ENCODE measurements around the gene FGF7. TPM values are rescaled to one million over a fixed set of nuclear protein-coding genes. Genes with fewer than 3 reads are reported as not detected.
A peak's percentile ranks its signal among the peaks of the same experiment; 100 is the strongest.
"Not testable (repeated sequence)": the region's sequence is repeated elsewhere in the genome, so short reads cannot be mapped to it uniquely, and the experiment has no call there.

Gene FGF7
- total RNA-seq, 2 donors from 2014 or later = not detected

GRCh38 chr15:49471248-49471647 lies 48.2 kb downstream of the FGF7 start:
- 75% methylated on average over 3 of the region's 4 CpGs; no CpG with 5 or more reads in 1 of the 2 experiments for WGBS, 2 experiments (ENCODE audit: insufficient coverage in 1 of 2, insufficient read length in 1 of 2)

DNA sequence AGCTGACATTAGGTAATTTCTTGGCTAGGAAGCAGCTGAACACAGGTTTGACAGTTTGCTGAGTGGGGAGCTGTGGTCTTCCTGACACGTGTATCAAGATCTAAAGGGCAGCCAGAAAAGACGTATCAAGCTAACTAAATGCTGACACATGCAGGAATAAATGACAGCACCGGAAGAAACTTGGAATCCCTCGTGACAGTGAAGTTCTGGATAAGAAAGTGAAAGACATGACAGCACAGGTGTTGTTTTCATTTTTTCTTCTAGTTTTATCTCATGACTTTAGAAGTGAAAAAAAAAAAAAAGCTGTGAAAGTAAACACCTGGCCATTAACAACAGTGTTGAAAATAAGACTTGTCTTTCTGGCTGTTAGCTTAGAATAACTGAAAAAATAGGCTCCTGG lies 48.7 kb downstream of the FGF7 start:
- Mint-ChIP-seq H3K4me3 (no peak overlapping the region), H3K9me3 (no peaks in the 10 kb centered on the region), H3K27me3 (ENCODE audit: insufficient read depth) (no peaks in the 10 kb centered on the region), H3K36me3 (ENCODE audit: low read depth) (no peaks in the 10 kb centered on the region), H3K4me1 (peaks cover 7% of the 10 kb centered on the region), H3K27ac (no peak overlapping the region)
- Histone ChIP-seq H3K36me3 (ENCODE audit: control insufficient read depth, insufficient read depth, low read length) (no peaks in the 10 kb centered on the region), H3K27me3 (ENCODE audit: control insufficient read depth, insufficient read depth, low read length, poor library complexity, severe bottlenecking) (no peaks in the 10 kb centered on the region), H3K9ac (ENCODE audit: extremely low read depth, low read length, poor library complexity, severe bottlenecking) (no peak overlapping the region), H3K4me3 (ENCODE audit: low read length) (no peak overlapping the region), H3K27ac (ENCODE audit: low read depth, low read length) (no peak overlapping the region), H3K4me1 (ENCODE audit: control insufficient read depth, insufficient read depth, low read length) (no peaks in the 10 kb centered on the region), H3K9me3 (ENCODE audit: control insufficient read depth, low read length) (no peaks in the 10 kb centered on the region)
- no peak for DNase-seq
- 72 to 85% methylated on average over 4 of the region's 4 CpGs for WGBS, 2 experiments (ENCODE audit: insufficient coverage in 1 of 2, insufficient read length in 1 of 2)
- TF ChIP-seq CTCF (conservative IDR thresholded peaks at IDR 0.05) = no peak

More at GRCh38 chr15:49471248-49471647, 48.2 kb downstream of the FGF7 start:
- not testable (repeated sequence) for H3K27me3 Mint-ChIP-seq (ENCODE audit: insufficient read depth); H3K27ac Mint-ChIP-seq; H3K4me1 ChIP-seq (ENCODE audit: control insufficient read depth, insufficient read depth, low read length); H3K4me1 Mint-ChIP-seq; H3K9me3 ChIP-seq (ENCODE audit: control insufficient read depth, low read length); H3K4me3 ChIP-seq (ENCODE audit: low read length); H3K36me3 Mint-ChIP-seq (ENCODE audit: low read depth); H3K9ac ChIP-seq (ENCODE audit: extremely low read depth, low read length, poor library complexity, severe bottlenecking); H3K27me3 ChIP-seq (ENCODE audit: control insufficient read depth, insufficient read depth, low read length, poor library complexity, severe bottlenecking); H3K36me3 ChIP-seq (ENCODE audit: control insufficient read depth, insufficient read depth, low read length); H3K4me3 Mint-ChIP-seq; H3K9me3 Mint-ChIP-seq; H3K27ac ChIP-seq (ENCODE audit: low read depth, low read length)
- TF ChIP-seq CTCF (conservative IDR thresholded peaks at IDR 0.05) = peak; percentile 67
- peak; percentile 73 for DNase-seq

GRCh38 chr15:49472338-49472737 lies 49.3 kb downstream of the FGF7 start:
- 92 to 97% methylated on average over 1 to 2 of the region's 2 CpGs for WGBS, 2 experiments (ENCODE audit: insufficient coverage in 1 of 2, insufficient read length in 1 of 2)
- H3K27ac Mint-ChIP-seq = no peak overlapping the region

More at GRCh38 chr15:49472338-49472737, 49.3 kb downstream of the FGF7 start:
- no peak for TF ChIP-seq CTCF (conservative IDR thresholded peaks at IDR 0.05)
- Histone ChIP-seq H3K27me3 (ENCODE audit: control insufficient read depth, insufficient read depth, low read length, poor library complexity, severe bottlenecking) (no peaks in the 10 kb centered on the region), H3K9ac (ENCODE audit: extremely low read depth, low read length, poor library complexity, severe bottlenecking) (no peak overlapping the region), H3K27ac (ENCODE audit: low read depth, low read length) (no peak overlapping the region), H3K4me1 (ENCODE audit: control insufficient read depth, insufficient read depth, low read length) (no peaks in the 10 kb centered on the region), H3K9me3 (ENCODE audit: control insufficient read depth, low read length) (no peaks in the 10 kb centered on the region), H3K36me3 (ENCODE audit: control insufficient read depth, insufficient read depth, low read length) (no peaks in the 10 kb centered on the region), H3K4me3 (ENCODE audit: low read length) (no peak overlapping the region)
- H3K27me3 Mint-ChIP-seq (ENCODE audit: insufficient read depth) = no peaks in the 10 kb centered on the region
- no peaks in the 10 kb centered on the region for H3K36me3 Mint-ChIP-seq (ENCODE audit: low read depth)
- H3K4me3 Mint-ChIP-seq = no peak overlapping the region
- DNase-seq = no peak
- H3K4me1 Mint-ChIP-seq = peaks cover 7% of the 10 kb centered on the region
- H3K9me3 Mint-ChIP-seq = no peaks in the 10 kb centered on the region

Measured in endodermal cell (in vitro differentiated cells).